CD4-positive, alpha-beta T cell treated with Interleukin-1 beta for 1 hour (primary cell): ENCODE results near the gene CHCHD3.
A peak's percentile ranks its signal among the peaks of the same experiment; 100 is the strongest.

Experiments
- DNase-seq, 2 donors: peaks; one replicate each; pipeline ENCODE4 v3.0.0-alpha.2; 2020 to 2022

Gene CHCHD3

GRCh38 chr7:133040178-133040577 lies 41.7 kb downstream of the CHCHD3 start:
- no peak for DNase-seq

- no peak for DNase-seq
Measured at GRCh38 chr7:133039614-133040013, 42.3 kb downstream of the CHCHD3 start.

- no peak for DNase-seq
Measured at GRCh38 chr7:133036289-133036688, 45.6 kb downstream of the CHCHD3 start.

- DNase-seq: peak in 1 of 2 donors; percentile 47
Measured at GRCh38 chr7:133035240-133035639, 46.6 kb downstream of the CHCHD3 start.

- no peak for DNase-seq
Measured at GRCh38 chr7:133030346-133030745, 51.5 kb downstream of the CHCHD3 start.

- DNase-seq: no peak
Measured at GRCh38 chr7:133029463-133029862, 52.4 kb downstream of the CHCHD3 start.

- DNase-seq: no peak
Measured at GRCh38 chr7:133027397-133027796, 54.5 kb downstream of the CHCHD3 start.

- no peak for DNase-seq
Measured at GRCh38 chr7:133026210-133026859, 55.6 kb downstream of the CHCHD3 start.

GRCh38 chr7:133025056-133025455 lies 56.8 kb downstream of the CHCHD3 start:
- DNase-seq: no peak

GRCh38 chr7:133024596-133024995 lies 57.3 kb downstream of the CHCHD3 start:
- no peak for DNase-seq

GRCh38 chr7:133023370-133024071 lies 58.4 kb downstream of the CHCHD3 start:
- DNase-seq: no peak

- DNase-seq: no peak
Measured at GRCh38 chr7:133022661-133023060, 59.2 kb downstream of the CHCHD3 start.

- no peak for DNase-seq
Measured at GRCh38 chr7:133021196-133021595, 60.7 kb downstream of the CHCHD3 start.

- DNase-seq: no peak
Measured at GRCh38 chr7:133020496-133020895, 61.4 kb downstream of the CHCHD3 start.

GRCh38 chr7:133019590-133019989 lies 62.3 kb downstream of the CHCHD3 start:
- no peak for DNase-seq

GRCh38 chr7:133016604-133017003 lies 65.3 kb downstream of the CHCHD3 start:
- no peak for DNase-seq

GRCh38 chr7:133015888-133016287 lies 66.0 kb downstream of the CHCHD3 start:
- no peak for DNase-seq

- no peak for DNase-seq
Measured at GRCh38 chr7:133011746-133012145, 70.1 kb downstream of the CHCHD3 start.

- DNase-seq: no peak
Measured at GRCh38 chr7:133009426-133010252, 72.3 kb downstream of the CHCHD3 start.

GRCh38 chr7:133007961-133008360 lies 73.9 kb downstream of the CHCHD3 start:
- no peak for DNase-seq

GRCh38 chr7:133003052-133003910 lies 78.6 kb downstream of the CHCHD3 start:
- no peak for DNase-seq

GRCh38 chr7:133001727-133002126 lies 80.2 kb downstream of the CHCHD3 start:
- DNase-seq: no peak

GRCh38 chr7:132999845-133000244 lies 82.0 kb downstream of the CHCHD3 start:
- DNase-seq: no peak
